HG02981 (cell line): ENCODE measurements around the gene NPAS4.
"Not testable (repeated sequence)": the region's sequence is repeated elsewhere in the genome, so short reads cannot be mapped to it uniquely, and the experiment has no call there.

Experiments
- ATAC-seq: cut with Tn5 transposase; IDR thresholded peaks from one replicate; pipeline ENCODE4 v1.9.1; 2021; ENCODE audit warnings: mild to moderate bottlenecking, moderate library complexity; ENCODE audit not compliant: unreplicated experiment

The NPAS4 gene

GRCh38 chr11:66454247-66454646 lies 33.4 kb downstream of the NPAS4 start:
- no peak for ATAC-seq

GRCh38 chr11:66454828-66455227 lies 34.0 kb downstream of the NPAS4 start:
- no peak for ATAC-seq

- no peak for ATAC-seq
These were observed 37.0 kb downstream of the NPAS4 start for GRCh38 chr11:66457826-66458225.

- ATAC-seq = no peak
These were observed 38.4 kb downstream of the NPAS4 start for GRCh38 chr11:66459138-66459778.

GRCh38 chr11:66462010-66462409 lies 41.2 kb downstream of the NPAS4 start:
- ATAC-seq = no peak

GRCh38 chr11:66462911-66463310 lies 42.1 kb downstream of the NPAS4 start:
- no peak for ATAC-seq

GRCh38 chr11:66464116-66464515 lies 43.3 kb downstream of the NPAS4 start:
- ATAC-seq = not testable (repeated sequence)

- ATAC-seq = no peak
These were observed 44.1 kb downstream of the NPAS4 start for GRCh38 chr11:66464916-66465315.

- ATAC-seq = no peak
These were observed 44.8 kb downstream of the NPAS4 start for GRCh38 chr11:66465373-66466224.

GRCh38 chr11:66466225-66467033 lies 45.6 kb downstream of the NPAS4 start, which contains the start of gene PELI3:
TSS of gene PELI3 (plus strand) at chr11:66466905. CDS start at chr11:66468129, 1,224 bp downstream.
- peak; percentile 83 for ATAC-seq

GRCh38 chr11:66467034-66467659 lies 46.3 kb downstream of the NPAS4 start:
- ATAC-seq = peak; percentile 27

GRCh38 chr11:66467756-66468155 lies 46.9 kb downstream of the NPAS4 start:
- no peak for ATAC-seq

GRCh38 chr11:66468691-66469090 lies 47.9 kb downstream of the NPAS4 start:
- no peak for ATAC-seq

- ATAC-seq = no peak
These were observed 48.6 kb downstream of the NPAS4 start for GRCh38 chr11:66469441-66469840.

GRCh38 chr11:66470015-66470414 lies 49.2 kb downstream of the NPAS4 start:
- no peak for ATAC-seq

- no peak for ATAC-seq
These were observed 50.3 kb downstream of the NPAS4 start for GRCh38 chr11:66471142-66471541.

GRCh38 chr11:66472054-66472453 lies 51.2 kb downstream of the NPAS4 start:
- ATAC-seq = no peak

- no peak for ATAC-seq
These were observed 52.3 kb downstream of the NPAS4 start for GRCh38 chr11:66473167-66473566.

GRCh38 chr11:66473608-66474515 lies 53.0 kb downstream of the NPAS4 start:
- ATAC-seq = no peak
